Mucosa of descending colon (tissue), 3 donors: ENCODE measurements around the gene SETD1B. TPM values are rescaled to one million over a fixed set of nuclear protein-coding genes. Genes with fewer than 3 reads are reported as not detected.
"Not testable (repeated sequence)": the region's sequence is repeated elsewhere in the genome, so short reads cannot be mapped to it uniquely, and the experiment has no call there.

Source experiments
- ATAC-seq: fragments of 200-7000 bp; cut with Tn5 transposase; one replicate; pipeline ENCODE4 v1.9.1; 2020; ENCODE audit warnings: mild to moderate bottlenecking, moderate library complexity
- DNase-seq, 3 donors: peaks; one replicate each; pipeline ENCODE4 v3.0.0-alpha.2; 2020
- H3K36me3 ChIP-seq: fragments of 200-600 bp; one replicate; pipeline ENCODE4 v1.8.0; 2021; ENCODE audit warnings: low read depth, mild to moderate bottlenecking
- H3K4me1 ChIP-seq: fragments of 200-600 bp; one replicate; pipeline ENCODE4 v1.8.0; 2021; ENCODE audit warnings: low read depth, mild to moderate bottlenecking
- H3K4me3 ChIP-seq: fragments of 200-600 bp; one replicate; pipeline ENCODE4 v1.8.0; 2021; ENCODE audit warnings: mild to moderate bottlenecking
- H3K9me3 ChIP-seq: fragments of 200-600 bp; one replicate; pipeline ENCODE4 v1.8.0; 2021; ENCODE audit warnings: mild to moderate bottlenecking
- CTCF ChIP-seq: fragments of 200-600 bp; IDR thresholded peaks from one replicate; pipeline ENCODE4 v1.8.0; 2022; ENCODE audit warnings: antibody characterized with exemption, mild to moderate bottlenecking
- intact Hi-C, 2 donors: fragments of 100-400 bp; cut with DNase I in 1 of 2; cut with micrococcal nuclease in 1 of 2; formaldehyde crosslinking; loops; one replicate each; pipeline versions ENCODE4 v1.11.0 to v1.11.1; 2022; cut with DNase I, micrococcal nuclease
- long read RNA-seq, 2 donors: library from polyadenylated mRNA; unstranded; transcript quantifications; one replicate each; pipeline ENCODE4 v2.0.0, GENCODE V29; 2019 to 2021
- total RNA-seq, 3 donors: library from RNA; stranded (reverse); fragmentation: NEBNext Ultra II Directional in 2 of 3; extraction: Animal tissue kit (Norgen Biotek cat#: 25700) in 2 of 3; gene quantifications; one replicate each; pipeline versions ENCODE4 v1.2.1 to v1.2.4, GENCODE V29; 2021 to 2023
- donor health status: DM: no; HTN: no; CAD: no; lungs with moderate emphysema.
- donor health status: DM: no; HTN: no; CAD: no.
- donor health status: DM: no; HTN: yes; CAD: no.

The SETD1B gene
- total RNA-seq = 10 to 100 TPM; 23.8 to 38.3 (median 27.5) TPM
- long read RNA-seq, donor 1, partial matches to known transcripts = 7 of 15 reads
- long read RNA-seq, donor 1, other reads (novel, unspliced or antisense) = 8 of 15 reads
- long read RNA-seq, donor 2 = 0 reads

GRCh38 chr12:121803861-121804416, at the start of gene SETD1B:
Gene SETD1B, plus strand, starts transcription at chr12:121804009. Its CDS starts 729 bp downstream, at chr12:121804738.
- peak within 1 kb of the TSS; percentile 57 for H3K4me3 ChIP-seq
- H3K4me1 ChIP-seq = peaks cover 19% of the 10 kb centered on the region
- TF ChIP-seq CTCF = no peak
- peak; percentile 66 to 84 (median 72) for DNase-seq
- H3K36me3 ChIP-seq = no peaks in the 10 kb centered on the region
- intact Hi-C loops = no loop called here
- H3K9me3 ChIP-seq = no peaks in the 10 kb centered on the region
- ATAC-seq = peak; percentile 18

GRCh38 chr12:121754836-121755235, 49.0 kb upstream of the SETD1B start:
- Histone ChIP-seq H3K4me3 (no peak overlapping the region), H3K4me1 (no peaks in the 10 kb centered on the region), H3K36me3 (no peaks in the 10 kb centered on the region), H3K9me3 (no peaks in the 10 kb centered on the region)
- ATAC-seq (no peak), DNase-seq (no peak)
- no peak for TF ChIP-seq CTCF
- intact Hi-C loops = no loop called here

GRCh38 chr12:121755591-121755990, 48.2 kb upstream of the SETD1B start:
- intact Hi-C loops = no loop called here
- no peak for ATAC-seq
- no peak for DNase-seq

GRCh38 chr12:121758536-121758935, 45.3 kb upstream of the SETD1B start:
- intact Hi-C loops, ATAC-seq, H3K36me3 ChIP-seq, DNase-seq, H3K4me3 ChIP-seq, H3K9me3 ChIP-seq, H3K4me1 ChIP-seq: not testable (repeated sequence)

More at GRCh38 chr12:121755591-121755990, 48.2 kb upstream of the SETD1B start:
- Histone ChIP-seq H3K9me3 (no peaks in the 10 kb centered on the region), H3K36me3 (no peaks in the 10 kb centered on the region), H3K4me3 (no peak overlapping the region), H3K4me1 (no peaks in the 10 kb centered on the region)
- no peak for TF ChIP-seq CTCF

- no peaks in the 10 kb centered on the region for H3K36me3 ChIP-seq
- no peak overlapping the region for H3K4me3 ChIP-seq
- ATAC-seq (no peak), DNase-seq (no peak)
- intact Hi-C loops = no loop called here
- TF ChIP-seq CTCF = no peak
- H3K9me3 ChIP-seq = no peaks in the 10 kb centered on the region
- H3K4me1 ChIP-seq = no peaks in the 10 kb centered on the region
Observed at GRCh38 chr12:121762269-121762668, 41.5 kb upstream of the SETD1B start.

- no peak for DNase-seq
- Histone ChIP-seq H3K36me3 (no peaks in the 10 kb centered on the region), H3K9me3 (no peaks in the 10 kb centered on the region), H3K4me1 (no peaks in the 10 kb centered on the region), H3K4me3 (no peak overlapping the region)
- ATAC-seq = no peak
- intact Hi-C loops = no loop called here
- no peak for TF ChIP-seq CTCF
Observed at GRCh38 chr12:121764808-121765207, 39.0 kb upstream of the SETD1B start.
